Measurements from ENCODE around the gene BRD3. TPM values are rescaled to one million over a fixed set of nuclear protein-coding genes. Genes with fewer than 3 reads are reported as not detected.

BRD3 gene
- total RNA-seq, 2 experiments from 2014 or later: 33.8 to 39.2 TPM

GRCh38 chr9:134025606-134026541 lies 42.0 kb downstream of the BRD3 start:
- intact Hi-C loops (cut with DNase I, micrococcal nuclease): loop anchor here (1.0 to 5.0 kb wide), 15 partner anchors 34 to 1966 kb away; partner anchors contain the start of genes BRD3 (in 2 of the 2), CACFD1 (in 1 of the 2), CAMSAP1 (in 1 of the 2) and MRPS2 (in 1 of the 2)

GRCh38 chr9:134024828-134025605 lies 42.8 kb downstream of the BRD3 start, which contains the start of gene BRD3OS:
Gene BRD3OS, plus strand, starts transcription at chr9:134025481. Its CDS starts 1,267 bp downstream, at chr9:134026748.
- Mint-ChIP-seq H3K27me3 (no peaks in the 10 kb centered on the region), H3K27ac (no peak within 1 kb of the TSS), H3K4me1 (peaks cover 4% of the 10 kb centered on the region), H3K9me3 (ENCODE audit: low read depth) (no peaks in the 10 kb centered on the region), H3K4me3 (peak within 1 kb of the TSS; percentile 74), H3K36me3 (ENCODE audit: low read depth) (peaks cover 6% of the 10 kb centered on the region)
- ChIA-PET CTCF (interaction anchor here (0.6 to 1.3 kb wide), 5 partner anchors 16 to 111 kb away, joined by 3 to 10 read pairs (median 4); partner anchors contain the start of gene WDR5), POLR2A (interaction anchor here (0.6 to 1.9 kb wide), 5 partner anchors 43 to 549 kb away, joined by 3 to 5 read pairs (median 3); partner anchors contain the start of genes RNU6ATAC and WDR5)
- ATAC-seq: peak; percentile 91
- intact Hi-C loops (cut with DNase I, micrococcal nuclease): loop anchor here (1.0 to 5.0 kb wide), 15 partner anchors 33 to 1967 kb away; partner anchors contain the start of genes BRD3 (in 2 of the 2), CACFD1 (in 1 of the 2), CAMSAP1 (in 1 of the 2) and MRPS2 (in 1 of the 2)
- DNase-seq: peak; percentile 96

More at GRCh38 chr9:134025606-134026541, 42.0 kb downstream of the BRD3 start:
- ATAC-seq (peak; percentile 38), DNase-seq (peak; percentile 75)
- ChIA-PET POLR2A (interaction anchor here (0.7 to 1.9 kb wide), 5 partner anchors 34 to 139 kb away, joined by 3 to 5 read pairs (median 5); partner anchors contain the start of genes RNU6ATAC and WDR5), CTCF (interaction anchor here (0.6 to 1.3 kb wide), 9 partner anchors 17 to 110 kb away, joined by 3 to 10 read pairs (median 3); partner anchors contain the start of gene WDR5)
- no peaks in the 10 kb centered on the region for H3K9me3 Mint-ChIP-seq (ENCODE audit: low read depth)
- H3K27ac Mint-ChIP-seq: no peak overlapping the region
- H3K27me3 Mint-ChIP-seq: no peaks in the 10 kb centered on the region
- H3K4me3 Mint-ChIP-seq: peak overlapping the region; percentile 74
- peaks cover 6% of the 10 kb centered on the region for H3K36me3 Mint-ChIP-seq (ENCODE audit: low read depth)
- peaks cover 4% of the 10 kb centered on the region for H3K4me1 Mint-ChIP-seq

GRCh38 chr9:134024214-134024792 lies 43.5 kb downstream of the BRD3 start:
- ChIA-PET POLR2A (interaction anchor here (0.6 to 1.9 kb wide), 5 partner anchors 44 to 548 kb away, joined by 3 to 5 read pairs (median 3); partner anchors contain the start of gene WDR5), CTCF (interaction anchor here (0.6 to 1.3 kb wide), 2 partner anchors 30 to 383 kb away, joined by 3 to 10 read pairs; no protein-coding TSS in a partner anchor)
- no peaks in the 10 kb centered on the region for H3K9me3 Mint-ChIP-seq (ENCODE audit: low read depth)
- intact Hi-C loops (cut with DNase I, micrococcal nuclease): no loop called here
- H3K36me3 Mint-ChIP-seq (ENCODE audit: low read depth): peaks cover 6% of the 10 kb centered on the region
- H3K27ac Mint-ChIP-seq: no peak overlapping the region
- H3K4me3 Mint-ChIP-seq: no peak overlapping the region
- peaks cover 4% of the 10 kb centered on the region for H3K4me1 Mint-ChIP-seq
- ATAC-seq (no peak), DNase-seq (no peak)
- no peaks in the 10 kb centered on the region for H3K27me3 Mint-ChIP-seq

- Mint-ChIP-seq H3K27ac (no peak overlapping the region), H3K9me3 (ENCODE audit: low read depth) (no peaks in the 10 kb centered on the region), H3K36me3 (ENCODE audit: low read depth) (no peaks in the 10 kb centered on the region), H3K4me3 (no peak overlapping the region), H3K4me1 (no peaks in the 10 kb centered on the region), H3K27me3 (no peaks in the 10 kb centered on the region)
- DNase-seq: no peak
- POLR2A ChIA-PET: no interaction called here
- ATAC-seq: no peak
- intact Hi-C loops (cut with DNase I, micrococcal nuclease): no loop called here
- CTCF ChIA-PET: no interaction called here
Measured at GRCh38 chr9:134014946-134015345, 52.9 kb downstream of the BRD3 start.

GRCh38 chr9:134011401-134011800 lies 56.4 kb downstream of the BRD3 start:
- H3K4me3 Mint-ChIP-seq: no peak overlapping the region
- ATAC-seq (no peak), DNase-seq (no peak)
- H3K9me3 Mint-ChIP-seq (ENCODE audit: low read depth): no peaks in the 10 kb centered on the region
- no peaks in the 10 kb centered on the region for H3K4me1 Mint-ChIP-seq
- intact Hi-C loops (cut with DNase I, micrococcal nuclease): no loop called here
- no peak overlapping the region for H3K27ac Mint-ChIP-seq
- ChIA-PET POLR2A (no interaction called here), CTCF (no interaction called here)
- H3K27me3 Mint-ChIP-seq: peaks cover 2% of the 10 kb centered on the region
- no peaks in the 10 kb centered on the region for H3K36me3 Mint-ChIP-seq (ENCODE audit: low read depth)

- Mint-ChIP-seq H3K9me3 (ENCODE audit: low read depth) (no peaks in the 10 kb centered on the region), H3K27me3 (peaks cover 2% of the 10 kb centered on the region), H3K27ac (no peak overlapping the region), H3K4me3 (no peak overlapping the region), H3K36me3 (ENCODE audit: low read depth) (no peaks in the 10 kb centered on the region), H3K4me1 (no peaks in the 10 kb centered on the region)
- ATAC-seq (no peak), DNase-seq (no peak)
- POLR2A ChIA-PET: no interaction called here
- intact Hi-C loops (cut with DNase I, micrococcal nuclease): no loop called here
- CTCF ChIA-PET: interaction anchor here (0.6 to 0.9 kb wide), 3 partner anchors 17 to 988 kb away, joined by 3 to 4 read pairs (median 3); no protein-coding TSS in a partner anchor
Measured at GRCh38 chr9:134010310-134011173, 57.3 kb downstream of the BRD3 start.

- POLR2A ChIA-PET: no interaction called here
Measured at GRCh38 chr9:134007571-134007970, 60.3 kb downstream of the BRD3 start.

GRCh38 chr9:134007150-134007549 lies 60.7 kb downstream of the BRD3 start:
- Mint-ChIP-seq H3K9me3 (ENCODE audit: low read depth) (no peaks in the 10 kb centered on the region), H3K36me3 (ENCODE audit: low read depth) (no peaks in the 10 kb centered on the region), H3K4me3 (no peak overlapping the region), H3K27ac (no peak overlapping the region), H3K4me1 (no peaks in the 10 kb centered on the region), H3K27me3 (peaks cover 2% of the 10 kb centered on the region)
- ChIA-PET POLR2A (no interaction called here), CTCF (no interaction called here)
- no peak for DNase-seq
- intact Hi-C loops (cut with DNase I, micrococcal nuclease): no loop called here
- no peak for ATAC-seq

More at GRCh38 chr9:134007571-134007970, 60.3 kb downstream of the BRD3 start:
- peaks cover 2% of the 10 kb centered on the region for H3K27me3 Mint-ChIP-seq
- no peaks in the 10 kb centered on the region for H3K4me1 Mint-ChIP-seq
- H3K4me3 Mint-ChIP-seq: no peak overlapping the region
- ATAC-seq (no peak), DNase-seq (no peak)
- no peaks in the 10 kb centered on the region for H3K36me3 Mint-ChIP-seq (ENCODE audit: low read depth)
- CTCF ChIA-PET: interaction anchor here (0.6 kb wide), 1 partner anchor 134 kb away, joined by 3 read pairs; no protein-coding TSS in a partner anchor
- no peak overlapping the region for H3K27ac Mint-ChIP-seq
- intact Hi-C loops (cut with DNase I, micrococcal nuclease): no loop called here
- H3K9me3 Mint-ChIP-seq (ENCODE audit: low read depth): no peaks in the 10 kb centered on the region

- H3K4me1 Mint-ChIP-seq: no peaks in the 10 kb centered on the region
- no peak for ATAC-seq
- ChIA-PET POLR2A (no interaction called here), CTCF (interaction anchor here (2.4 kb wide), 1 partner anchor 11 kb away, joined by 12 read pairs; no protein-coding TSS in a partner anchor)
- no peaks in the 10 kb centered on the region for H3K36me3 Mint-ChIP-seq (ENCODE audit: low read depth)
- no peaks in the 10 kb centered on the region for H3K9me3 Mint-ChIP-seq (ENCODE audit: low read depth)
- intact Hi-C loops (cut with DNase I, micrococcal nuclease): no loop called here
- peaks cover 2% of the 10 kb centered on the region for H3K27me3 Mint-ChIP-seq
- H3K4me3 Mint-ChIP-seq: no peak overlapping the region
- no peak overlapping the region for H3K27ac Mint-ChIP-seq
- DNase-seq: no peak
Measured at GRCh38 chr9:134005381-134005780, 62.4 kb downstream of the BRD3 start.

- POLR2A ChIA-PET: no interaction called here
- intact Hi-C loops (cut with DNase I, micrococcal nuclease): no loop called here
- Mint-ChIP-seq H3K9me3 (ENCODE audit: low read depth) (no peaks in the 10 kb centered on the region), H3K27ac (no peak overlapping the region), H3K27me3 (peaks cover 2% of the 10 kb centered on the region), H3K36me3 (ENCODE audit: low read depth) (no peaks in the 10 kb centered on the region), H3K4me3 (no peak overlapping the region), H3K4me1 (no peaks in the 10 kb centered on the region)
- ATAC-seq (no peak), DNase-seq (no peak)
- CTCF ChIA-PET: interaction anchor here (2.4 kb wide), 1 partner anchor 11 kb away, joined by 12 read pairs; no protein-coding TSS in a partner anchor
Measured at GRCh38 chr9:134004881-134005280, 62.9 kb downstream of the BRD3 start.
